GM12875 (cell line): Measurements from ENCODE around the gene EEF1AKMT1.

Experiments
- H3K4me3 ChIP-seq: one replicate; pipeline ENCODE4 v1.5.1; 2011; ENCODE audit warnings: low read depth, low read length, control low read depth
- CTCF ChIP-seq: IDR thresholded peaks from 2 replicates; pipeline ENCODE4 v1.5.1; 2011; ENCODE audit warnings: low read depth, mild to moderate bottlenecking, control low read depth, inconsistent platforms, low read length, moderate library complexity, borderline replicate concordance; ENCODE audit not compliant: insufficient read depth

The EEF1AKMT1 gene

GRCh38 chr13:20729633-20730585 is 43.9 kb downstream of the EEF1AKMT1 start:
- no peak overlapping the region for H3K4me3 ChIP-seq
- no peak for TF ChIP-seq CTCF

- no peak for TF ChIP-seq CTCF
- no peak overlapping the region for H3K4me3 ChIP-seq
These were observed 45.0 kb downstream of the EEF1AKMT1 start for GRCh38 chr13:20728579-20729311.

DNA sequence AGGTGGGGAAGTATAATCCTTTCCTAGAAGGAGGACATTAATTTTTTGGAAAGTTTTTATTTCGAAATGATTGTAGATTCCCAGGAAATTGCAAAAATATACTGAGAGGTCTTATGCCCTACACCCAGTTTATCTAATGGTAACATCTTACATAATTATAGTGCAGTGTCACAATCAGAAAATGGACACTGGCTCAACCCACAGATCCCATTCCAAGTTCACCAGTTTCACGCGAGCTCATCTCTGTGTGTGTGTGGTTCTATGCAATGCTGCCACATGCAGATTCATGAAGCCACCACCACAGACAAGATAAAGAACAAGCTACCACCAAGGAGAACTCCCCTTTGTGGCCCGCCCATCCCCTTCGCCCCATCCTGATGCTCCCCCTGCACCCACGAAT is 45.9 kb downstream of the EEF1AKMT1 start:
- TF ChIP-seq CTCF: no peak
- H3K4me3 ChIP-seq: no peak overlapping the region

GRCh38 chr13:20721454-20722357 is 52.1 kb downstream of the EEF1AKMT1 start:
- no peak for TF ChIP-seq CTCF
- peak overlapping the region; percentile 23 for H3K4me3 ChIP-seq

DNA sequence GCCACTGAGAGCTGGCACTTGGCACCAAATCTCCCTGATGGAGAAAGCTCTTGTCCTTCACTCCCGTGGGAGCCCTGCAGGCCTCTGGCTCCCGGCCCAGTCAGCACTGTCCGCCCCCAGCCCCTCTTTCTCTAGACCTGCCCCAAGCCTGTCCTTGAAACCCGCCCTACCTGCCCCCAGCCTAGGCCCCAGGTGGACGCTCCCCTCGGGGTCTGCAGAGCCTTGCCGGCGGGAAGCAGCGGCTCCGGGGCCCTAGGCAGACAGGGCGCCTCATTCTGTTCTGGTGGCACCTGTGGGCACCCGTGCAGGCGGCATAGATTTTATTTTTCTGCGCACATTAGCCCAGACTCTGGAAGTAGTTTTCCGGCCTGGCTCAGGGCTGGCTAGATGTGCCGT is 52.7 kb downstream of the EEF1AKMT1 start:
- H3K4me3 ChIP-seq: no peak overlapping the region
- TF ChIP-seq CTCF: no peak

DNA sequence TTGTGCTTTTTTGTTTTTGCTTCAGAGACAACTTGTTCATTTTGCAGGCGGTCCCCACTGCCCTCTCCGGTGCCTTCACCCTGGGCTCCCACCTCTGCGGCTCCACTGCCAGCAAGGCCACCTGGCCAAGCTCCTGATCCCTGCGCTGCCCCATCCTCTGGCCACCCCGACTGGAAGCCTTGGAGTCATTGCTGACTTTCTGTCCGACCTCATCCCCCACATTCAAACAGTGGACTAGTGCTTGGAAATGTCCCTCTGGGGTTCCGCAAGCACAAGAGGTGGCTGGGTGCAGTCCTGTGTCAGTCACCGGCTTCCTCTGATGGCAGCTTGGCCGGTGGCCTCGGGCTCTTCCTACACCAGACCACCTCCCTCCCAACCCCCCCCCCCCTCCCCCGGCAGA is 53.3 kb downstream of the EEF1AKMT1 start:
- TF ChIP-seq CTCF: no peak
- no peak overlapping the region for H3K4me3 ChIP-seq
